ENCODE data around the gene MR1.

Gene MR1

DNA sequence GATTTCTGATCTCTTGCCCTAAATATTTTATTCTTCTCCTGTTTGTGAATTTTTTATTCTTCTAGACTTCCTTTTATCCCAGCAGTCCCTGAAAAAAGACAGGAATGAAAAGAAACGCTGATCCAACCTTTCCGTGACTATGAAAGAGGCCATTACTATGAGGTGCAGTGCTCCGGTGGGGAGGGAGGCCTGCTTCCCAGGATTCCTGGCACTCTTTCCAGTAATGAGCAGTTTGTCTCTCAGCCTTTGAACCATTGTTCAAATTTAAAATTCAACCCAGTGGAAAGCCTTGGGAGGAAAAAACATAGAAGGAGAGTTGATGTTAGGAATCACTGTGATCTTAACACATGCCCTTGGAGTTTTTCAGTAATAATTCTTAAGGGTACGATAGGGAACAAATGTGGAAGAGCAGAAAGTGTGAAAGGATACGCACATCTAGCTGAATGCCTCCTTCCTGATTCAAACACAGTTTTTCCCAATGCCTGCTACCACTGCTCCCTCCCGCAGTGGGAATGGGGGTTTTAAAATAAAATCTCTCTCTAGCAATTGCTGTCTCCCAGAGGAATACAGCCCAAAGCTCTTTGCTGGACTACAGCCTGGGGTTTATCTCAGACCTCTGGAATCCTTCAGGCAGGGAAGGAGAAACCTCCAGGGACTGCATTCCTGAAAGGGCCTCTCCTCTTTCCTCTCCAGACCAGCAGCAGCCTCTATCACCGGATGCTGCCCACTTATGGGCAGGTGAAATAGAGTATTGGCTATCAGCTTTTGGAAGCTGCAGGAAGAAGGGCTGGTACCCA is 60.8 kb downstream of the MR1 start:
- Histone ChIP-seq H3K36me3 (peaks cover 19% of the 10 kb centered on the region; the same call in 1 of the 2 replicates), H3K4me1 (peaks cover 77% of the 10 kb centered on the region), H3K9me3 (no peaks in the 10 kb centered on the region), H3K27ac (no peak overlapping the region), H3K27me3 (no peaks in the 10 kb centered on the region), H4K20me1 (peaks cover 68% of the 10 kb centered on the region), H3K4me2 (no peak overlapping the region), H3K9ac (no peak overlapping the region), H3K4me3 (no peak overlapping the region)
- TF ChIP-seq Cebpa-rat (IDR thresholded peaks at IDR 0.05): no peak

DNA sequence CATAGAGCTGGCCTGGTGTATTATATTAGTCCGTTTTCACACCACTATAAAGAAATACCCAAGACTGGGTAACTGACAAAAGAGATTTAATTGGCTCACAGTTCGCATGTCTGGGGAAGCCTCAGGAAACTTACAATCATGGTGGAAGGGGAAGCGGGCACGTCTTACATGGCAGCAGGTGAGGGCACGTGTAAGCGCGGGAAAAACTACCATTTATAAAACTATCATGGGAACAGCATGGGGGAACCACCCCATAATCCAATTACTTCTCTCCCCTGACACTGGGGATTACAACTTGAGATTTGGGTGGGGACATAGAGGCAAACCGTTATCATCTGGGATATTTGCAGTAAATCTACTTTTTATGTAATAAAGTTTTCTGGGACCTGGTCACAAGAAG is 61.5 kb downstream of the MR1 start:
- Histone ChIP-seq H3K27ac (no peak overlapping the region), H3K4me3 (no peak overlapping the region), H3K36me3 (peaks cover 19% of the 10 kb centered on the region; the same call in 1 of the 2 replicates), H3K9ac (no peak overlapping the region), H3K4me2 (peak overlapping the region; percentile 70), H3K4me1 (peaks cover 83% of the 10 kb centered on the region), H3K9me3 (no peaks in the 10 kb centered on the region), H3K27me3 (no peaks in the 10 kb centered on the region), H4K20me1 (peaks cover 61% of the 10 kb centered on the region)
- TF ChIP-seq Cebpa-rat (IDR thresholded peaks at IDR 0.05): no peak

- H3K4me3 ChIP-seq: no peak overlapping the region
- no peaks in the 10 kb centered on the region for H3K9me3 ChIP-seq
- peaks cover 56% of the 10 kb centered on the region for H4K20me1 ChIP-seq
- H3K27ac ChIP-seq: no peak overlapping the region
- peaks cover 86% of the 10 kb centered on the region for H3K4me1 ChIP-seq
- TF ChIP-seq Cebpa-rat (IDR thresholded peaks at IDR 0.05): no peak
- H3K27me3 ChIP-seq: no peaks in the 10 kb centered on the region
- H3K36me3 ChIP-seq: peaks cover 19% of the 10 kb centered on the region; the same call in 1 of the 2 replicates
- no peak overlapping the region for H3K9ac ChIP-seq
- H3K4me2 ChIP-seq: peak overlapping the region; percentile 70
Observed at GRCh38 chr1:181095763-181096184, 62.0 kb downstream of the MR1 start.

DNA sequence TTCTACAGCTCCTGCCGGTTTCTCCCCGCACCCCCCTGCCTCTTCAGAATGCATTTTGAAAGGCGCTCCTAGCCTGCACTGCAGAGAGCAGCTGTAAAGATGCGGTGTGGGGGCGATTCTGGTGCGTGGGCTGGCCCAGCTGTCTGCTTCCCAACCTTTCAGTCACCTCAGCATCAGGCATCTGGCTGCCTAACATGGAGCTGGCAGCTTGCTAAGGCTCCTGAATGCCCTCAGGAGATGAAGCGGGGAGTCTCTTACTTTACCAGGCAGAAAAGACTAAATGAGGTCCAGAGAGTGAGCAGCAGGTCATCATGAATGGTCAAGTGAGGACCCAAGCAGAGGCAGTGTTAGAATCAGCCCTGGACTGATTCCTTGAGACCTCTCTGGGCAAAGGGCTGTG is 63.5 kb downstream of the MR1 start:
- H3K27me3 ChIP-seq: no peaks in the 10 kb centered on the region

GRCh38 chr1:181099152-181100014 is 65.6 kb downstream of the MR1 start:
- peak overlapping the region; percentile 52 for H3K4me2 ChIP-seq
- H3K4me1 ChIP-seq: peaks cover 99% of the 10 kb centered on the region
- peaks cover 6% of the 10 kb centered on the region; the same call in 1 of the 2 replicates for H3K36me3 ChIP-seq
- H3K4me3 ChIP-seq: no peak overlapping the region
- peaks cover 20% of the 10 kb centered on the region for H4K20me1 ChIP-seq
- peak overlapping the region; percentile 43; the same call in 1 of the 2 replicates for H3K27ac ChIP-seq
- no peaks in the 10 kb centered on the region for H3K27me3 ChIP-seq
- peak overlapping the region; percentile 5; the same call in 1 of the 2 replicates for H3K9ac ChIP-seq
- H3K9me3 ChIP-seq: no peaks in the 10 kb centered on the region
- TF ChIP-seq Cebpa-rat (IDR thresholded peaks at IDR 0.05): no peak

More for the DNA sequence above, 63.5 kb downstream of the MR1 start:
- H3K4me3 ChIP-seq: no peak overlapping the region
- TF ChIP-seq Cebpa-rat (IDR thresholded peaks at IDR 0.05): no peak
- H3K27ac ChIP-seq: 0 out of 2 replicates have a peak overlapping the region, but pooled peaks have one; percentile 11
- H3K9me3 ChIP-seq: no peaks in the 10 kb centered on the region
- peak overlapping the region; percentile 70 for H3K4me2 ChIP-seq
- H3K4me1 ChIP-seq: peaks cover 86% of the 10 kb centered on the region
- no peak overlapping the region for H3K9ac ChIP-seq
- peaks cover 18% of the 10 kb centered on the region; the same call in 1 of the 2 replicates for H3K36me3 ChIP-seq
- peaks cover 41% of the 10 kb centered on the region for H4K20me1 ChIP-seq

- TF ChIP-seq Cebpa-rat (IDR thresholded peaks at IDR 0.05): no peak
- Histone ChIP-seq H3K36me3 (no peaks in the 10 kb centered on the region), H4K20me1 (peaks cover 11% of the 10 kb centered on the region), H3K4me1 (peaks cover 96% of the 10 kb centered on the region), H3K4me2 (peak overlapping the region; percentile 52), H3K9ac (peak overlapping the region; percentile 5; the same call in 1 of the 2 replicates), H3K9me3 (no peaks in the 10 kb centered on the region), H3K4me3 (no peak overlapping the region), H3K27ac (peak overlapping the region; percentile 43; the same call in 1 of the 2 replicates), H3K27me3 (no peaks in the 10 kb centered on the region)
Observed at GRCh38 chr1:181100015-181100905, 66.5 kb downstream of the MR1 start.

DNA sequence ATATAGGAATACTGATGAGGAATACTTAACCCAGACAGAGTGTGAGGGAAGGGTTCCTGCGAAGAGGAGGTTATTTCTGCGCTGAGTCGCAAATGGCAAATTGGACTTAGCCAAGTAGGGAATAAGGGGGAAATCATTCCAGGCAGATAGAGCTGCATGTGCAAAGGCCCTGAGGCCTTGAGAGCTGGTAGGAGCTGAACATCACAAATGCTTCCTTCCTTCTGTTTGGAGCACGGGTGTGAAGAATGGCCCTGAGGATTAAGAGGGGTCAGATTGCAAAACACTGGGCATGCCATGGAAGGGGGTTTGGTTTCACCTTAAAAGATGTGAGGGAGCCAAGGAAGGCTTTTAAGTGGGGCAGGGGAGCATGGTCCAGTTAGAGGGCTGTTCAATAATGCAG is 67.2 kb downstream of the MR1 start:
- no peak overlapping the region for H3K4me3 ChIP-seq

DNA sequence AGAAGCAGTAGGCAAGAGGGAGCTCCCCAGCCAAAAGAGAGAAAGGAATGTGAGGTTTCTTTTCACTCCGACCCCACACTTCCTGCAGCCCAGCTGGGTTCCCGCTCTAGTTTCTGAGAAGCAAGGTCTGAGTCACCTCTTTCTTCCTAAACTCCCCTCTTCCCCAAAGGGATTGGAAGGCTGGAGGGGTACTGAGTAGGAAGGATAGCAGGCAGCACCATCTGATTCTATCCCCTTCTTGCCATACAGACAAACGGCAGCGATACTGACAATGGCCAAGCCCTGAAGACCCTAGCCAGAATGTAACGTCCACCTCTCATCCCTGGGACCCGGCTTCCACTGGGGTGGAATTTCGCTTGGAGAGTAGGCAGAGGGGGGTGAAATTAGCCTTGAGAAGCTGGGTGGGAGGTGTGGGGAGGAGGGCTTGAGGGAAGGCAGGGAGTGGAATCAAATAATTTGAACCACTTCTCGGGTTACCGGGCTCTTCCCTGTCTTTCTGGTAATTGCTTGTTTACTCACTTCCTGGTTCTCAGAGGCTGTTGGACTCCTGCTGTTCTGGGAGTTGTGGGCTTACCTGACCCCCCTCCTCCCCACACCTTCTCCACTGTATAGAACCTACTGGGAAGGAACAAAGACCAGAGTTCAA is 67.9 kb downstream of the MR1 start:
- H3K36me3 ChIP-seq: no peaks in the 10 kb centered on the region
- H3K27me3 ChIP-seq: no peaks in the 10 kb centered on the region
- H3K4me3 ChIP-seq: no peak overlapping the region
- H3K9ac ChIP-seq: no peak overlapping the region
- H3K27ac ChIP-seq: no peak overlapping the region
- no peak for TF ChIP-seq Cebpa-rat (IDR thresholded peaks at IDR 0.05)
- peak overlapping the region; percentile 45 for H3K4me2 ChIP-seq
- H3K4me1 ChIP-seq: peaks cover 94% of the 10 kb centered on the region
- no peaks in the 10 kb centered on the region for H3K9me3 ChIP-seq
- H4K20me1 ChIP-seq: no peaks in the 10 kb centered on the region

More for the DNA sequence above, 67.2 kb downstream of the MR1 start:
- H3K27ac ChIP-seq: no peak overlapping the region
- no peak for TF ChIP-seq Cebpa-rat (IDR thresholded peaks at IDR 0.05)
- H3K9me3 ChIP-seq: no peaks in the 10 kb centered on the region
- H3K36me3 ChIP-seq: no peaks in the 10 kb centered on the region
- H3K4me1 ChIP-seq: peaks cover 94% of the 10 kb centered on the region
- H4K20me1 ChIP-seq: peaks cover 5% of the 10 kb centered on the region; the same call in 1 of the 2 replicates
- no peaks in the 10 kb centered on the region for H3K27me3 ChIP-seq
- H3K4me2 ChIP-seq: peak overlapping the region; percentile 45; the same call in 1 of the 2 replicates
- H3K9ac ChIP-seq: no peak overlapping the region
